HepG2 (cell line): ENCODE measurements around the gene SEC14L1. TPM values are rescaled to one million over a fixed set of nuclear protein-coding genes. Genes with fewer than 3 reads are reported as not detected.
A peak's percentile ranks its signal among the peaks of the same experiment; 100 is the strongest.

Source experiments
- ATAC-seq: fragments of 200-7000 bp; cut with Tn5 transposase; 3 replicates; pipeline ENCODE4 v1.9.1; 2020; ENCODE audit warnings: mild to moderate bottlenecking, moderate library complexity
- BruUV-seq: library from RNA; stranded (reverse); fragments of 400-500 nt; replicated peaks from 2 replicates; lab custom pipeline; 2021; lab: Mats Ljungman, UMichigan
- CTCF ChIA-PET: fragments of 300-600 bp; formaldehyde crosslinking; extraction: SDS; loops from one replicate; lab custom pipeline; 2021; ENCODE audit warnings: low total read pairs, inconsistent platforms, low intra/inter-chr PET ratio; lab: Yijun Ruan, JAX
- POLR2A ChIA-PET: fragments of 350-600 bp; sonication (Branson Sonifier 250); formaldehyde crosslinking; loops from one replicate; lab custom pipeline; 2020; ENCODE audit warnings: antibody characterized with exemption, inconsistent platforms; lab: Yijun Ruan, JAX
- DNase-seq: peaks from one replicate; pipeline ENCODE4 v3.0.0-alpha.2; 2015; ENCODE audit warnings: low spot score
- FAIRE-seq: peaks from 3 replicates; lab custom pipeline; 2011; peaks lifted over from hg19 to GRCh38; lab: Jason Lieb, UNC
- H2AFZ ChIP-seq: one replicate; pipeline ENCODE4 v1.6.1; 2011; ENCODE audit warnings: low read length, inconsistent platforms
- H3K27ac ChIP-seq: fragments of 300-600 bp; 3 replicates; pipeline ENCODE4 v1.8.0; 2011; ENCODE audit warnings: mixed run types, mild to moderate bottlenecking, mixed read lengths, low read length, inconsistent platforms; ENCODE audit not compliant: insufficient read depth; ENCODE audit errors: extremely low read length
- H3K27me3 ChIP-seq, 2 experiments: fragments of 200-600 bp in 1 of 2; 2 replicates in 1 of 2; 3 replicates in 1 of 2; pipeline versions ENCODE4 v1.6.0 to v1.8.0; 2011; ENCODE audit warnings: low read length in 2 of 2, mild to moderate bottlenecking in 2 of 2, moderate library complexity in 2 of 2, inconsistent platforms in 1 of 2; ENCODE audit not compliant: insufficient read depth in 2 of 2, control insufficient read depth in 1 of 2
- H3K36me3 ChIP-seq, 2 experiments: fragments of 200-600 bp in 1 of 2; replicated peaks in 1 of 2; 2 replicates in 1 of 2; 3 replicates in 1 of 2; pipeline versions ENCODE4 v1.5.1 to v1.8.0; 2011; ENCODE audit warnings: low read length in 2 of 2, inconsistent platforms in 1 of 2; ENCODE audit not compliant: insufficient read depth in 2 of 2, control insufficient read depth in 1 of 2
- H3K4me1 ChIP-seq: 2 replicates; pipeline ENCODE4 v1.5.1; 2012; ENCODE audit warnings: low read length, inconsistent platforms; ENCODE audit not compliant: insufficient read depth
- H3K4me2 ChIP-seq: 2 replicates; pipeline ENCODE4 v1.6.0; 2011; ENCODE audit warnings: low read depth, low read length, inconsistent platforms
- H3K4me3 ChIP-seq, 3 experiments: fragments of 200-600 bp in 1 of 3; sonication (generic), shearing (Covaris generic) in 1 of 3; replicated peaks in 1 of 3; 2 replicates each; pipeline ENCODE4 v1.5.1; 2011 to 2016; ENCODE audit warnings: low read length in 3 of 3, inconsistent platforms in 2 of 3, low read depth in 2 of 3, mild to moderate bottlenecking in 2 of 3, control low read depth in 1 of 3, mixed read lengths in 1 of 3; ENCODE audit not compliant: insufficient read depth in 1 of 3
- H3K79me2 ChIP-seq: one replicate; pipeline ENCODE4 v1.6.1; 2011; ENCODE audit warnings: low read length, inconsistent platforms; ENCODE audit not compliant: insufficient read depth
- H3K9ac ChIP-seq: 2 replicates; pipeline ENCODE4 v1.6.0; 2011; ENCODE audit warnings: mild to moderate bottlenecking, low read depth, low read length, inconsistent platforms; ENCODE audit not compliant: insufficient read depth
- H3K9me3 ChIP-seq: 2 replicates; pipeline ENCODE4 v1.5.1; 2012; ENCODE audit warnings: mild to moderate bottlenecking, low read length
- H4K20me1 ChIP-seq: 2 replicates; pipeline ENCODE4 v1.6.0; 2011; ENCODE audit warnings: inconsistent platforms, mild to moderate bottlenecking, low read length, moderate library complexity; ENCODE audit not compliant: insufficient read depth
- ARID2 ChIP-seq: sonication (generic); formaldehyde crosslinking; IDR thresholded peaks from 2 replicates; pipeline ENCODE4 v1.8.1; 2022; ENCODE audit warnings: mild to moderate bottlenecking, missing genetic modification reagents, borderline replicate concordance
- CEBPZ ChIP-seq: IDR thresholded peaks from 2 replicates; pipeline ENCODE4 v1.6.1; 2012; ENCODE audit warnings: low read length, improper control_type of control experiment
- GLMP ChIP-seq: sonication (generic); formaldehyde crosslinking; IDR thresholded peaks from 2 replicates; pipeline ENCODE4 v1.9.0; 2021; ENCODE audit warnings: missing genetic modification reagents, mild to moderate bottlenecking, borderline replicate concordance
- HCFC1 ChIP-seq: fragments of 150-350 bp; IDR thresholded peaks from 2 replicates; pipeline ENCODE4 v1.6.1; 2014; ENCODE audit warnings: low read depth, low read length
- HMG20B ChIP-seq: conservative IDR thresholded peaks from 2 replicates; pipeline ENCODE4 v1.6.1; 2016; ENCODE audit warnings: missing genetic modification reagents, missing compliant biosample characterization
- IKZF5 ChIP-seq: IDR thresholded peaks from 2 replicates; pipeline ENCODE4 v1.6.1; 2018; ENCODE audit warnings: missing genetic modification reagents, mild to moderate bottlenecking, missing compliant biosample characterization
- RFXAP ChIP-seq: sonication (generic); formaldehyde crosslinking; IDR thresholded peaks from 2 replicates; pipeline ENCODE4 v1.4.0; 2020; ENCODE audit warnings: missing genetic modification reagents, borderline replicate concordance
- SALL1 ChIP-seq: sonication (generic); formaldehyde crosslinking; IDR thresholded peaks from 2 replicates; pipeline ENCODE4 v1.8.0; 2022; ENCODE audit warnings: mild to moderate bottlenecking, missing genetic modification reagents
- UBTF ChIP-seq: sonication (generic); formaldehyde crosslinking; IDR thresholded peaks from 2 replicates; pipeline ENCODE4 v1.4.0; 2020; ENCODE audit warnings: mild to moderate bottlenecking, missing genetic modification reagents
- ZNF614 ChIP-seq: IDR thresholded peaks from 2 replicates; pipeline ENCODE4 v1.6.1; 2018; ENCODE audit warnings: missing biosample characterization, missing genetic modification reagents, inconsistent platforms, borderline replicate concordance
- ZNF770 ChIP-seq: sonication (generic); formaldehyde crosslinking; IDR thresholded peaks from 2 replicates; pipeline ENCODE4 v1.5.0; 2020; ENCODE audit warnings: mild to moderate bottlenecking, missing genetic modification reagents
- ZSCAN30 ChIP-seq: sonication (generic); formaldehyde crosslinking; IDR thresholded peaks from 2 replicates; pipeline ENCODE4 v1.5.0; 2020; ENCODE audit warnings: mild to moderate bottlenecking, missing genetic modification reagents
- WGBS: methylation state at CpG from one replicate; pipeline ENCODE4 v1.1.6; 2017; ENCODE audit warnings: low lambda C conversion rate; 5-methylcytosine and 5-hydroxymethylcytosine counted together
- in situ Hi-C: cut with HindIII; loops from 2 replicates; pipeline ENCODE4 v1.10.0; 2017; ENCODE audit warnings: low pct_unique_long_range_greater_than_20kb; ENCODE audit not compliant: extremely low pct_ligation_motif_present
- intact Hi-C: fragments of 100-400 bp; cut with micrococcal nuclease; formaldehyde crosslinking; loops from one replicate; pipeline ENCODE4 v1.10.0; 2022; ENCODE audit not compliant: unreplicated experiment
- polyA plus RNA-seq, 8 experiments: library from polyadenylated mRNA; depleted of rRNA in 3 of 8; stranded (reverse) in 7 of 8; unstranded in 1 of 8; fragments of >200 nt; fragmentation: Illumina TruSeq in 4 of 8; extraction: Trizol in 4 of 8; gene quantifications; 2 replicates each; pipeline versions ENCODE4 v1.2.1 to v1.2.3, GENCODE V29; 2011 to 2016; ENCODE audit warnings: low read depth in 4 of 8, missing spikeins in 1 of 8, mixed read lengths in 1 of 8; ENCODE audit not compliant: insufficient read depth in 1 of 8
- total RNA-seq, 5 experiments: library from RNA; depleted of rRNA; stranded (reverse); fragments of >200 nt; fragmentation: Illumina TruSeq; extraction: Trizol; gene quantifications; 2 replicates each; pipeline ENCODE4 v1.2.3, GENCODE V29; 2016; ENCODE audit warnings: low read depth in 1 of 5

The SEC14L1 gene
- total and polyA plus RNA-seq, 2 of the 13 experiments (the other 11 are each of a cell fraction or from before 2014, with no cell fraction given) = 26.3 to 43.9 TPM

GRCh38 chr17:77208217-77208808 lies 67.5 kb downstream of the SEC14L1 start:
- POLR2A ChIA-PET = interaction anchor here (0.7 to 3.3 kb wide), 15 partner anchors 47 to 124 kb away, joined by 3 to 25 read pairs (median 7); partner anchors contain the start of gene SEC14L1
- Histone ChIP-seq H3K36me3 (peaks cover 52 to 78% of the 10 kb centered on the region in 2 experiments), H3K4me2 (peak overlapping the region; percentile 54), H2AFZ (no peak overlapping the region), H3K4me3 (peak overlapping the region in 1 of 3 experiments; percentile 27; a peak in 1 of 6 replicates), H3K27ac (peak overlapping the region; percentile 73), H3K79me2 (no peaks in the 10 kb centered on the region), H3K9me3 (no peaks in the 10 kb centered on the region), H4K20me1 (no peaks in the 10 kb centered on the region), H3K4me1 (peaks cover 37% of the 10 kb centered on the region), H3K27me3 (no peaks in the 10 kb centered on the region), H3K9ac (peak overlapping the region; percentile 13; the same call in 1 of the 2 replicates)
- CTCF ChIA-PET = interaction anchor here (1.7 to 1.9 kb wide), 3 partner anchors 112 to 122 kb away, joined by 5 to 18 read pairs (median 8); no protein-coding TSS in a partner anchor
- ATAC-seq (peak; percentile 90), FAIRE-seq (peak; percentile 99), DNase-seq (peak; percentile 87)
- in situ Hi-C loops (no loop called here), intact Hi-C loops (loop anchor here (1.0 to 5.0 kb wide), 5 partner anchors 39 to 122 kb away; partner anchors contain the start of gene SEC14L1)
- BruUV-seq = no TSS peak
- 28% methylated on average over 16 of the region's 16 CpGs for WGBS
- TF ChIP-seq ARID2 = 0 out of 2 replicates have a peak, but pooled peaks have one; percentile 39
- no peak for TF ChIP-seq CEBPZ
- TF ChIP-seq ZNF770 (CRISPR knock-in tag) = peak; percentile 66; the same call in 1 of the 2 replicates
- peak; percentile 76; the same call in 1 of the 2 replicates for TF ChIP-seq IKZF5
- peak; percentile 54; the same call in 1 of the 2 replicates for TF ChIP-seq ZNF614 (CRISPR knock-in tag)
- TF ChIP-seq RFXAP (CRISPR knock-in tag) = no peak
- TF ChIP-seq SALL1 = peak; percentile 71
- TF ChIP-seq ZSCAN30 (CRISPR knock-in tag) = no peak
- TF ChIP-seq UBTF (CRISPR knock-in tag) = no peak
- no peak for TF ChIP-seq GLMP (CRISPR knock-in tag)
- TF ChIP-seq HMG20B (CRISPR knock-in tag) = no peak
- TF ChIP-seq HCFC1 = no peak
